ENCODE measurements around the gene DVL1. TPM values are rescaled to one million over a fixed set of nuclear protein-coding genes. Genes with fewer than 3 reads are reported as not detected.

DVL1 gene
- total and polyA plus RNA-seq, 9 of the 15 experiments (the other 6 are each of a cell fraction or from before 2014, with no cell fraction given) = 0.62 to 135 (median 24.3) TPM

- peak; percentile 0 for TF ChIP-seq CHD7 (IDR thresholded peaks at IDR 0.05; ENCODE audit: low read depth, low read length)
- no peak for TF ChIP-seq TCF3 (CRISPR knock-in tag; IDR thresholded peaks at IDR 0.05)
- peak; percentile 48; the same call in 1 of the 2 replicates for TF ChIP-seq ETV5 (CRISPR knock-in tag; IDR thresholded peaks at IDR 0.05; ENCODE audit: low read depth)
These were observed 15.5 kb downstream of the DVL1 start (continued) for GRCh38 chr1:1333551-1334241.
